ENCODE data around the gene MAPKAPK2.

MAPKAPK2 gene

DNA sequence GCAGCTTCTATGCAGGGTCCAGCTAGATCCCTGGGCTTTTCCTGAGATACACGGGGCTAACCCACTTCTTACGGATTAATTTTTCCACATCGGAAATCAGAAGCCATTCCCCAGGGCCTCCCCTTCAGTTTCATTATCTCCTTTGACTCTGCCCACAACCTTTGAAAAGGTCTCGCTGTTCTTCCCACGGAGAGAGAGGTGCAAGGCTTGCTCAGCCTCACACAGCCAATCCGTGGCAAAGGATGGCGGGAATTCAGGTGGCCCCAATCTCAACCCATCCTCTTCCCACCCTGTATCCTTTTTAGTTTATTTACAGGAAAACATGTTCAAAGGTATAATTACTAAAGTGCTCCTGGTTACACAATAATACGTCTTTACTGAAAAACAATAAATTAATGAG lies 702 bp upstream of the MAPKAPK2 start:
- DNase-seq (ENCODE audit: low spot score), result no peak

DNA sequence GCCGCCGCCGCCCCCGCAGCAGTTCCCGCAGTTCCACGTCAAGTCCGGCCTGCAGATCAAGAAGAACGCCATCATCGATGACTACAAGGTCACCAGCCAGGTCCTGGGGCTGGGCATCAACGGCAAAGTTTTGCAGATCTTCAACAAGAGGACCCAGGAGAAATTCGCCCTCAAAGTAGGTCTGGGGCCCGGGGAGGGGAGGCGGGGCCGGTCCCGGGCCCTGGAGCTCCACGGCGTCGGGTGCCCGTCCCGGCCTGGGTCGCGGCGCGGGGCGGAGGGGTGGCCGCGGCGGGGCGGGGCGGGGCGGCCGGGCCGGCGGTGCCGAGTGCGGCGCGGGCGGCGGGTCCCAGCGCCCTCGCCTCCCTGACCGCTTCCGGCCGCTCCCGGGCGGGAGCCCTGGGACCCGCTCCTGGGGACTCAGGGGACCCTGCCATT lies 646 bp downstream of the MAPKAPK2 start:
- DNase-seq (ENCODE audit: low spot score), result no peak

DNA sequence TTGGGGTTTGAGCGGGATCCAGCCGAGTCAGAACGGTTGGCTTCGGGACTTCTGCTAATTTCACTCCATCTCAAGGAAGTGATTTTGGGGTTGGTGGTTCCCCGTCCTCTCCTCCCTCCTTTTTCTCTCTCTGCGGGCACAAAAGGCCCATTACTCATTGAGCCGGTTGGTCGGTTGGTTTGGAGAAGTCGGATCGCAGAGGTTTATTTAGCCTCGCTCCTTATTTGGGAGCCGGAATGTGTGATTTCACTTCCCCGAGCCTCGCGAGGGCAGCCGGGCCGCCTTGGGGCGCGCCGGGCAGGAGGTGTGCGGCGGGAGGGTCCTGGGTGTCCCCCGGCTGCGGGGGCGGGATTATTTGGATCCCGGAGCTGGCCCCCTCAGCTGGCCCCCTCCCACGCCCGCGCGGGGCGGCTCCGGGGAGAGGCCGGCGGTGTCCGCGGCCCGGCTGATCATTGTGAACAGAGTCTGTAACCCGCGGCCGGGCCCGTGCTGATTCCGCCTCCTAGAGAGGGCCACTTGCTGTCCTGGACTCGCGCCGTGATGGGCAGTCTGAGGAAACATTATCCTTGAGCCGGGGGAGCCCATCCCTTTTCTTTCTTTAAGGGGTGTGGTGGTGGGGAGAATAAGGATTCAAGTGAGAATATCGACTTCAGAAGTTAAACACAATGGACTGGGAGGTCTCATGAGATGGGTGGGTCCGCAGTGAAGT lies 1.2 kb downstream of the MAPKAPK2 start:
- no peak for DNase-seq (ENCODE audit: low spot score)

DNA sequence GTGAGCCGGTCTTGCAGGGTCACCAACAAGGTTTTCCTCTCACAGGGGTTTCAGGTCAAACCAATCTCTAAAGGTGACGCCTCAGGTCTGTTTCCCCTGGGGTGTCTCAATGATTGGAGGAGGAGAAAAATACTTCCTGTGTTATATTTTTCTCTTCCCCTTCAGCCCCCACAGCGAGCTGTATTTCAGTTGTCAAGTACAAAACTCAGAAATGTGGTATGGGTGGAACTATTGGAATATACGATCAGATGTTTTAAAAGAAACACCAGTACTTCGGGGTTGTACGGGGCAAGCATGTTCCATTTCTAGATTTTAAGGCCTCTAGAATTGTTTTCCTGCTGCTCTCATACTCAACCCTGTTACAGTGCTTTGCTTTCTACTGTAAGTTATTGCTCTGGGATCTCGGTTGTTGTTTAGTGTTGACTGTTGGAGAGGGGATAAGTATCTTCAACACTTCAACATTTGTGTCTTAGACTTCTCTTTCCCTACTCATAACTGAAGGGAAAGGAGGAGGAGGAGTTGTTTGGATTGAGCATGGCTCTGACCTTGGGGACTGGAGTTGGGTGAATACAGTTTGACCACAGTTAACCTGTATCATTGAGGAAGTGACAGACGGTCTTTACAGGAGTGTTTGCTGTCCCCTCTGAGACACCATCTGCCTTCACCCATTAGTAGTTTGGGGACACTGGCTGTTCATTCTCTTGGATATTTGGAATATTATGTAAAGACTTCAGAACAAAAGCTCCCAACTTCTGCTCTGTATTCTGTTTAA lies 2.0 kb downstream of the MAPKAPK2 start:
- no peak for DNase-seq (ENCODE audit: low spot score)

DNA sequence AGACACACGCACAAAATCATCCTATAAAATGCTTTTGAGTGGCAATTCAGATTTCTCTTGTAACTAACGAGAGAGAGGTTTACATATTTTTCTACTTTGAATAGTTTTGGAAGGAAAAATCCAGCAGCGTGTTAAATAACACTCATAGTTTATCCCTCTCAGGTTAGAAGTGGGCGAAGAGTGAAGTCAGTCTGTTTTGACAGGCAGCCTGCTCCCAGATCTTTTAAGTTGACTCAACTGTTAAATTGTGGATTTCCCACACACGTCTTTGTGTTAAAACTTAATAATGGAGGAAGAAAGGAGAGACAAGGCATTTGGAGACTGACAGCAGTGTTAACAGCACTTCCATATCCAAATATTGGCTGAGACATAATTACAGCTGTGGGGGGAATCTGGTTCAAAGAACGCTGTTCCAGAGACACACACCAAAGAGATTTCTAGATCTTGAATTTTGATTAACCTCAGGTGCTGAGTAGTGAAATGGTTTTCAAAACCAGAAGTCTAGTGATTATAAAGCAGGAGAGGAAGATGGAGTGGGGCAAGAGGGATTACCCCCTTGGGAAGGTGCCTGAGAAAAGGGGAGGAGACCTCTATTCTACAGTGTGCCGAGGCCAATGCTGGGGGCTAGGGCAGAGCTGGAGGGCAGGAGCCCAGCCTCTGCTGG lies 2.7 kb downstream of the MAPKAPK2 start:
- peak; percentile 64 for DNase-seq (ENCODE audit: low spot score)

DNA sequence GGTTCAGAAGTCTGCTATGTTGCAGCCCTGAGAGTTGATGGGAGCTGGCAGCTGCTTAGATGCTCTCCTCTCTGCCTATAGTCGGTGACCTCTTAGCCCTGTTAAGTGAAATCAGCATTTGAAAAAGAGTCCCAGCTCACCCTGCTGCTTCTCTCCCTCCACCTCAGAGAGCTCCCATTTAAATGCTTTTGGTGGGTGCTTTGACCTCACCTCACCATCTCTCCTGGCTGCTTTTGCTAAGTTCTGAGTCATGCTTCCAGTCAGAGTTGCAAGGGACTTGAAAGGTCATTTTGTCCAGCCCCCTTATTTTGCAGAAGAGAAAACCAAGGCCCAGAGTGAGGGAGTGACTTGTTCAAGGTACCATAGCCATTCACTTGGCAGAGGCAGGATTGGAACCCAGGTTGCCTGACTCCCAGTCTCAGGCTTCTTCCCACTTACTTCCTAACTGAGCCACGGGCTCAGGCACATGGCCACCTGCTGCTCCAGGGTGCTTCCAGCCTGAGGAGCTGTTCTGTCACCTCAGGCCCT lies 3.3 kb downstream of the MAPKAPK2 start:
- DNase-seq (ENCODE audit: low spot score), result no peak

DNA sequence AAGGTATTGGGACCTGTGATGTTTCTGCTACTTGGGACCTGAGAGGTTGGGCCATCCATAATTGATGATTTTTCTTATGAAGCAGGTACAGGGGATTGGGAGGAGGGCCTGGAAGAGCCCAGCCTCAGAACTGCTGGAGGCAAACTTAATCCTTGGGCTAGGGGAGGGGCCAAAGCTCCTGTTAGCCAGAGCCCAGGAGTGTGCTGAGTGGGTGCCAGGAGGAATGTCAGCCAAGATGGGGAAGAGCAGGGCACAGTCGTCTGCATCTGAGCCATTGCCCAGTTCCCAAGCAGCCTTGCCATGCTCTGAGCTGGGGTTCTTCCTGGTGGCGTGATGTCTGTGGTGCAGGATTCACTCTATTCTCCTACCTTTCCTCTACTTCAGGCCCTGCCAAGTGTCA lies 5.8 kb downstream of the MAPKAPK2 start:
- no peak for DNase-seq (ENCODE audit: low spot score)

DNA sequence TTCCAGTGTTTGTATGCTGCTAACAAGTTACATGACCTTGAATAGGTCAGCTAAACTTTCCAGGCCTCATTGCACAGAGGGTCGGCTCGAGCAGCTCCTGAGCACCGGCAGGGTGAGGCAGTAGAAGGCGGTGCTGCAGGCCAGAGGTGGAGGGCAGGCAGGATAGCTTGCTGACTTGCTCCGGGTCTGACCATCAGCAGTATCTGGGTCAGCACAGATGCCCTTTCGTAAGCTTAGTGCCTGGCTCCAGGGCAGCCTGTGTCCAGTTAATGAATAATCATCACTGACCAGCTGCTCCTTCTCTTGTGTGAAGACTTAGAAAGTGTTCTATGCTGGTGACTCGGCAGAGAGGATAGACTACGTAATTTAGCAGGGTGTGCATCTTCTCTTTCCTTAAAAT lies 6.9 kb downstream of the MAPKAPK2 start:
- no peak for DNase-seq (ENCODE audit: low spot score)

DNA sequence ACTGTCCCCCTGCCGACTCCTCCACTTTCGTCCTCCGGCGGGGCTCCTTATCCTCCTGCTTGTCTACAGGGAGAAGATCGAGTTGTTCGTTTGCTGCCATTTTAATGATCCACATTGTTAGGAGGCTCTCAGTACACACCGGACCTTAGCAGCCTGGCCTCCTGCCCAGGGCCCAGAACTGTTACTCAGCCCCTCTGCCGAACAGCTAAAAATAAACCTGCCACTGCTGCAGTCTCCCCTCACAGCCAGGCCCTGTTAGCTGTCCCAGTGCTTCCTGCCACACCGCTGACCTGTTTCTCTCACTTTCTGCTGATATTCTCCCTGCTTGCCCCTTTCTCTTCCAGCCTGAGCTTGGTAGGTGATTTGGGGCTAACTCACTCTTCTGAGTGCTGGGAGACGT lies 8.3 kb downstream of the MAPKAPK2 start:
- no peak for DNase-seq (ENCODE audit: low spot score)

DNA sequence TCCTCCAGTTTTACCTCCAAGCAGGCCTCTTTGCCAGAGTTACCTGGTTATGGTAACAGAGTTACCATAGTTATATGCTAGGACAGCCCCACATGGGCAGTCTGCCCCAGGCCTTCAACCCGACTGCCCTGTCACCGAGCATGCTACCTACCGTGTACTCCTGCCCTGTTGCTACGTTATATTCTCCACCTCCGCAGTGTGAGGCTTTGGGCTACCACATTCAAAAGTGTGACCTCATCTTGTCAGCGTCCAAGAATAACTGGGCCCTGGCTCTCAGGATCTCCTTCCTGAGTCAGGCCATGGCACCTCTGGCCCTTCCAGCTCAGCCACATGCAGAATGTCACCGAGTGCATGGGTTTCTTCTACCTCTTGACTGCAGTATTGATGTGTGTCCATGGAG lies 8.9 kb downstream of the MAPKAPK2 start:
- DNase-seq (ENCODE audit: low spot score), result no peak

DNA sequence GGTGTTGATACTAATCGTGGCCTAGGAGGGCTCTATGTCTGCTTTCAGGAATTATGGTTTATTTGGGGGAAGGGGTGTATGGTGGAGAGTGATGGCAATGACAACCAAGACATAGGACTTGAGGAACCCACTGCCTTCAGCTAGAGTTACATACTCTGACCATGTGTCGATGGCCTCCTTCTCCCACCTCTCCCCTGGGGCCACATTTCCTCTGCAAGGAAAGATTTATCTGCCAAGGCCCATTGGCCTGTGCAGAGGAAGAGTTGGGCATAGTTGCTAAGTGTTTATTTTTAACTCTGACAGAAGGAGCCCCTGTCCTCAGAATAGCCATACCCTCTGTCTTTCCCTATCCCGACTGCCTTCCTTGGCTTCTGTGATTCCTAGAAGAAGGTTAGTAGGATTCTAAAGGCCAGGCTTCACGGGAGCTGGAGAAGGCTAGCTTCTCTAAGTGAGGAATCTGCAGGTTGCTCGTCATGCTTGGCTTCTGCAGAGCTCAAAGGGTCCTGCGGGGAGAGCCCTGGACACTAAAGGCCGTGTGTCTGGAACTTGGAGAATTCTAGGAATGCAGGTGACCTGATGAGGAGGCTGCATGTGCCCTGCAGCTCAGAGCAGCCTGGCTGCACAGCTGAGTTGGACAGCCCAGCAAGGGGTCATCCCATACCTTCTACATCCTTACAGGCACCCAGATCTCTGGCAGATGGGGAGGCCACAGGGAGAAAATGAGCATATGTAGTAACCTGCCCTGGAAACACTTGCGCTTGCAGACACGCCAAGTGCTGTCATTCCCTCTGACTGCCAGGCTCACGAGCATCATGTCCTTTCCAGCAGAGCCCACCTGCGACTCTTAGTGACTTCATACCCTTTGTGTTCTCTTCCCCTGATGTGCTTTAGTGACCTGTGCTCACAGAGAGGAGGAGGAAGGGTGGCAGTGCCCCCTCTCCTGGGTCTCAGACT lies 9.7 kb downstream of the MAPKAPK2 start:
- no peak for DNase-seq (ENCODE audit: low spot score)

DNA sequence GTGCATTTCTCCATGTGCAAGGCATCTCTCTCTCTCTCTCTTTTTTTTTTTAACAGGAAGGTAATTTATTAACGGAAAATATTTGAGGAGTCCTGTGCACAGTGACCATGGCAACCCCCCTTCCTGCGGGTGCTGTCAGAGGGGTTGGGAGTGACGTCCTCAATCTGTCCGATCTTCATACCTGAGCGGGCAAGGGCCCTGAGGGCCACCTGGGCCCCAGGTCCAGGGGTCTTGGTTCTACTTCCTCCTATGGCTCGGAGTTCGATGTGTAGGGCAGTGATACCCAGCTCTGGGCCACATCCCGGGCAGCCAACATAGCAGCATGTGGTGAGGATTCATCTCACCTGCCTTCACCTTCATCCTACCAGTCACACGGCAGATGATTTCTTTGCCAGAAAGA lies 11.0 kb downstream of the MAPKAPK2 start:
- no peak for DNase-seq (ENCODE audit: low spot score)

DNA sequence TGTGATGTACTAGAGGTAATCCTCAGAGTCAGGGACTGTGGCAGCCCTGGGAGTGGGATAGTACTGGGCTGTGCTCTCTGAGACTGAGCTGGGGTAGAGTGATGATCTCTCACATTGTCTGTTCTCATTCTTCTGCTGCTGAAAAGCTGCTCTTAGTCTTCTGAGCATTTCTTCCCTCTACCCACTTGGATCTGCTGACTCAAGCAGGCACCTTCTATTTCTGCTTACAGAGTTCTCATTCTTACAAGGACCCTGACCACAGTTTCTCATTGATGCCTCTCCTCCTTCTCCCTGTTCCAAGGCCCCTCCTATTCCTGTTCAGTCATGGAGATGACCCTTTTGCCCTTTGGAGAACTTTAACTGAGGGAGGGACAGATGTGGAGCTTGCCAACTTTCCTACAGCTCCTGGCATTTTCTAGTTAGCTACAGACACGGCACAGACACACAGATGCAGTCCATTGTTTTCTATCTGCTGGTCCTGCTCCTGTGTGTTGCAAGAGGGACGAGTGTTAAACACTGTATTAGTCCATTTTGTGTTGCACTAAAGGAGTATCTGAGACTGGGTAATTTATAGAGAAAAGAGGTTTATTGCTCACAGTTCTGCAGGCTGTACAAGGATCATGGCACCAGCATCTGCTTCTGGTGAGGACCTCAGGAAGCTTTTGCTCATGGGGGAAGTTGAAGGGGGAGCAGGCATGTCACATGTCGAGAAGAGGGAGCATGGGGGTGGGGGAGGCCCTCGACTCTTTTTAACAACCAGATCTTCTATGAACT lies 12.3 kb downstream of the MAPKAPK2 start:
- no peak for DNase-seq (ENCODE audit: low spot score)

DNA sequence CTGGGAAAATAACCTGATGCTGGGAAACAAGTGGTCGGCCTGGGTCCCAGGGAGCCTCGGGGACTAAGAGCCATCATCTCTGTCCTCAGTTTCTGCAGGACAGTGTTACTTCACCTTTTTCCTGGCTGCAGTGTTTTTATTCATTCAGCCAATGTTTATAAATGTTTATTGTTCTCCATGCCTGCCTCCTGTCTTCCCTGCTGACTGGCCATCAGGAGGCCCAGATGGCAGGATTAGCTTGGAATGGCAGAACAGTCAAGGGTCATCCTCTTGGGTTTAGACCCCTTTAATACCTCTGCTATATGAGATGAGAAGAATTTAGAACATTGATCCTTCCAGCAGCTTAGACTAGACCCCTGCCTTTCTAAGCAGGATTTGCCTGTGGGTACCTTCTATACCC lies 13.3 kb downstream of the MAPKAPK2 start:
- no peak for DNase-seq (ENCODE audit: low spot score)

DNA sequence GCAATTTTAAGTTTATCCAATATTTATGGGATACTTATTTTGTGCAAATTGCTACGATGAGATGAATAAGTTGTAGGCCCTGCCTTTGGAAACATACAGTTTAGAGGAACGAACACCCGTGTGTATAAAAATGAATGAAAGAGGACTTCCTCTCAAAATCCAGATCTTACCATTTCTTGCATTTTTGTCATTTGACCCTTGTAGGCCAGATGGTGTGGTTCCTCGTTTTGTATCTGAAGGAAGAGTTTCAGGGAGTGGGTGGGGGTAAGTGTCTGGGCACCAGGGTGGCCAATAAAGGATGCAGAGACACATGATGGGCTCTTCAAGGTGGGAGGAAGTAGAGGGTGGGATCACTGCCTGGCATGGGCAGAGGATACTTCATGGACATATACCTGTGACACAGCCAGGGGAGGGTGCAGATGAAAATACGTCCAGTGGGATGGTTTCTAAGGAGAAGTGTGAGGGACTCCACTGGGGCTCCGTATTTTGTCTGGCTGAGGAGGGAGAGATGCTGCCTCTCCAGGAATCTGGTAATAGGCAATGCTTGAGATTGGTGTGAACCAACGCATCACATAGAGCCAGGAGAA lies 14.4 kb downstream of the MAPKAPK2 start:
- no peak for DNase-seq (ENCODE audit: low spot score)

DNA sequence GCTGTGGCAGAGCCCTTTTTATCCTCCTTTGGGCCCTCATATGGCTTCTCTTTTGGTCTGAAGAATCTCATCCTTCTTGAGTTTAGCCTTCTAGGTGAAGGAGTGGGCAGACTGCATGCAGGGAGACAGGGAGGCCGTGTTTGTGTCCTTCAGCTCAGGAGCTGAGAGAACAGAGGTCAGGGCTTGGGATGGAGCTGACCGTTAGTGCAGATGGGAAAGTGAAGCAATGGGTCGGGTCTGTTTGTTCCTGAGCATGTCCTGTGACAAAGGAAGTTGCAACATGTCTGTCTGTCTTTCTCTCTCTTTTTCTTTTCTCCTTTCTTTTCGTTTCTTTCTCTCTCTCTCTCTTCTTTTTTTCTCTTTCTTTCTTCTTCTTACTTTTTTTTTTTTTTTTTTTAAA lies 14.9 kb downstream of the MAPKAPK2 start:
- no peak for DNase-seq (ENCODE audit: low spot score)

DNA sequence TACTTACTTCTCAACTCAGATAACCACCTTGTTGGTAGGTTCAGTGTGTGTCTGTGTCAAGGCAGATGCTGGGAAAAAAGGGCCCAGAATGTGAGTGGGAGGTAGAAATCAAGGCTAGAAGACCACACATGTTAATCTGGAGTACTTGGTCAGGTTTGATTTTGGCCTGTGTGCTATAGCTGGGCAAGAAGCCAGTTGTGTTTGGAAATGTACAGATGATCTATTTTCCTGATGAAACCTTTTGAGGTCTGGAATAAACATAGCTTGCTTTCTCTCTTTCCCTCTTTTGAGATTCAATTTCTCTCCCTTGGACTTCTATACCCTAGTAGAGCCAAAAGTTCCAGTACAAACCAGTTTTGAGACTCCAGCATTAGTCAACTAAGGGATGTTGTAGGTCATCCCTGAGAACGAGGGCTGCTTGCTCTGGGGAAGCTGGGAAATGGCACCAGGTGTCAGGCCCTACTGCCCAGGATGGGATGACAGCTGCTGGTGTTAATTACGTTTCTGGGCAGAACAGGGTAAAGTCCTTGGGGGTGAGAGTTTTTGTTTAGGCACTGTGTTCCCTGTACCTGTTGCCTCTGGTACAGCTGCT lies 15.8 kb downstream of the MAPKAPK2 start:
- no peak for DNase-seq (ENCODE audit: low spot score)

DNA sequence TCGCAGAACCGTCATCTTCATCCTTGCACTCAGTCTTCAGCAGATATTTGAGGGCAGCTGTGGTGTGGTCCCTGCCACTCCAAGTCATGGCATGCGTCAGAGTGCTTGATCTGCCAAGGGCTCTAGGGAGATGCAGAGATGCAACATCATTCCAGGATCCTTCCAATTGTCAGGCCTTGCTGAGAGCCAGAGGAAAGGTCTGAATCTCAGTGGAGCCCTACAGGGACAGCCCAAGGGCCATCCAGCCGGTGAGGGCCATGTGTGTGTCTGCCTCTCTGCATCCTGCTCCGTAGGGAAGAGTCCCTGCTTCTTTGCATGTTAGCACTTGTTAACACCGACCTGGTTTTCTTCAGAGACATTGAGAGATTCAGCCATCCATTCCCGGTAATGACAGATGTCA lies 17.6 kb downstream of the MAPKAPK2 start:
- DNase-seq (ENCODE audit: low spot score), result no peak

DNA sequence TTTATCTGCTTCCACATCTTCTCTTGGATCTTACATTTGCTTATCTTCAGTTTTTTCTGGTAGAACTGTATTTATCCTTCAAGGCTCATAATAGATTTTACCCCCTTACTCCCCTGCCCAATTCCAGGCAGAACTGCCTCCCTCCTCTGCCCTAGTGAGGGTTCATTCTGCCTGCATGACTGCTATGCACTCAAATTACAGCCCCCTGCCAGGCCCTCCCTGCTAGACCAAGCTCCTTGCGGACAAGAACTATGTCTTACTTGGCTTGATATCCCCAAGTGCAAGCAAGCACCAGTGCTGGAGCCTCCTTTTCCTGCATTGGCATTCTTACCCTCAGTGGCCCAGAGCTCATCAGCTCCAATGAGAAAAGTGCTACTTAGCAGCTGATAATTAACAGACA lies 18.1 kb downstream of the MAPKAPK2 start:
- DNase-seq (ENCODE audit: low spot score), result no peak

DNA sequence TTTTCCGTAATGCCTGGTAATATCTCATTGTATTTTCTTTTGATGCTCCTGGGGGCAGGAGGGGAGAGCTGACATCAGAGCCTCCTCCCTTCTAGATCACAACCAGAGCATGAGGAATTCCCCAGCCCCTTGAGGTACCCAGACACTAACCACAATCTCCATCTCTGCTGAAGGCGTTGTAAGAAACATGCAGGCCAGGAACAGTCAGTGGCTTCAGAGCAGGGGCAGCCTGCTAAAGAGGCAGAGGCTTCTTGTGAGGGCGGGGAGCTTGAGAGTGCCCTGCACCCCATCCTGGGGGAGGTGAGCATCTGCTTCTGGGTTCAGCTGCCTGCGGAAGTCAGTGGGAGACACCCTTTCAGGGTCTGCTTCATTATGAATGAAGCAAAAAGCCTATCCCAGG lies 19.0 kb downstream of the MAPKAPK2 start:
- DNase-seq (ENCODE audit: low spot score), result no peak
